SJCRH30 (cell line): ENCODE measurements around the gene PRR33. TPM values are rescaled to one million over a fixed set of nuclear protein-coding genes. Genes with fewer than 3 reads are reported as not detected.

Source experiments
- DNase-seq, 2 experiments: peaks; one replicate each; pipeline ENCODE4 v3.0.0-alpha.2; 2015 to 2020
- H3K27ac ChIP-seq: fragments of 250-450 bp; sonication (Bioruptor Pico); 2 replicates; pipeline ENCODE4 v1.5.1; 2020; ENCODE audit warnings: mild to moderate bottlenecking, moderate library complexity
- H3K27me3 ChIP-seq: fragments of 250-450 bp; sonication (Bioruptor Pico); 2 replicates; pipeline ENCODE4 v1.5.1; 2020; ENCODE audit warnings: mild to moderate bottlenecking, moderate library complexity
- H3K36me3 ChIP-seq: fragments of 250-450 bp; sonication (Bioruptor Pico); 2 replicates; pipeline ENCODE4 v1.5.1; 2020; ENCODE audit warnings: mild to moderate bottlenecking, moderate library complexity
- H3K4me1 ChIP-seq: fragments of 250-450 bp; sonication (Bioruptor Pico); 2 replicates; pipeline ENCODE4 v1.5.1; 2020; ENCODE audit warnings: mild to moderate bottlenecking, moderate library complexity
- H3K4me3 ChIP-seq: fragments of 250-450 bp; sonication (Bioruptor Pico); 2 replicates; pipeline ENCODE4 v1.5.1; 2020; ENCODE audit warnings: mild to moderate bottlenecking, moderate library complexity
- H3K9me3 ChIP-seq: fragments of 250-450 bp; sonication (Bioruptor Pico); replicated peaks from 2 replicates; pipeline ENCODE4 v1.5.1; 2020; ENCODE audit warnings: mild to moderate bottlenecking, moderate library complexity
- total RNA-seq: library from RNA; depleted of rRNA; stranded (reverse); fragments of >200 nt; shearing (Covaris generic); gene quantifications from 2 replicates; pipeline ENCODE4 v1.2.3, GENCODE V29; 2014

The PRR33 gene
- total RNA-seq, 1 experiment from 2014 or later = 0.02 TPM

DNA sequence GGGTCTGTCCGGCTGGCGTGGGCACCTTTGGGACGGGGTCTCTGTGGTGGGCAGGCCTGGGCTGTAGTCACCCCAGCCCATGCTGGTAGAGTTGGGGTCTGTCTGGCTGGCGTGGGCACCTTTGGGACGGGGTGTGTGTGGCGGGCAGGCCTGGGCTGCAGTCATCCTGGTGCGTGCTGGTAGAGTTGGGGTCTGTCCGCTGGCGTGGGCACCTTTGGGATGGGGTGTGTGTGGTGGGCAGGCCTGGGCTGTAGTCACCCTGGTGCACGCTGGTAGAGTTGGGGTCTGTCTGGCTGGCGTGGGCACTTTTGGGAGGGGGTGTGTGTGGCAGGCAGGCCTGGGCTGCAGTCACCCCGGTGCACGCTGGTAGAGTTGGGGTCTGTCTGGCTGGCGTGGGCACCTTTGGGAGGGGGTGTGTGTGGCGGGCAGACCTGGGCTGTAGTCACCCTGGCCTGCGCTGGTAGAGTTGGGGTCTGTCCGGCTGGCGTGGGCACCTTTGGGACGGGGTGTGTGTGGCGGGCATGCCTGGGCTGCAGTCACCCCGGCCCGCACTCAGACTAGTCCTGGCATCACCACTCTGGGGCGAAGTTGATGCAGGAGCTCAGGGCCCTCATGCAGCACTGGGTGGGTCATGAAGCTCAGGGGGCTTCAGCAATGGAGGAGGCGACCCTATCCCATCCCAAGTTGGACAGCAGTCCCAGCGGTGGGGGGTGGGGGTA, 19.3 kb downstream of the PRR33 start:
- H3K9me3 ChIP-seq = no peaks in the 10 kb centered on the region
- no peaks in the 10 kb centered on the region for H3K36me3 ChIP-seq
- H3K4me3 ChIP-seq = no peak overlapping the region
- peaks cover 16% of the 10 kb centered on the region for H3K27me3 ChIP-seq
- DNase-seq = no peak
- peaks cover 34% of the 10 kb centered on the region for H3K4me1 ChIP-seq
- no peak overlapping the region for H3K27ac ChIP-seq

DNA sequence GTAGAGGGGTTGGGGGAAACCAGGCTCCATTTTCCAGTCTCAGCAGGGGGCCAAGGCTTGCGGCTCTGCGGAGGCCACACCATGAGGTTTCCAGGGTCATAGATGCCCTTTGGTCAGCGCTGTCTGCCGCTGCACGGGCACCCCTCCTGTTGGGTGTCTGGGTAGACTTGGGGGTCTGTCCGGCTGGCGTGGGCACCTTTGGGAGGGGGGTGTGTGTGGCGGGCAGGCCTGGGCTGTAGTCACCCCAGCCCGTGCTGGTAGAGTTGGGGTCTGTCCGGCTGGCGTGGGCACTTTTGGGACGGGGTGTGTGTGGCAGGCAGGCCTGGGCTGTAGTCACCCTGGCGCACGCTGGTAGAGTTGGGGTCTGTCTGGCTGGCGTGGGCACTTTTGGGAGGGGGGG, 20.2 kb downstream of the PRR33 start:
- no peaks in the 10 kb centered on the region for H3K9me3 ChIP-seq
- H3K4me3 ChIP-seq = no peak overlapping the region
- H3K27me3 ChIP-seq = peaks cover 16% of the 10 kb centered on the region
- peaks cover 32% of the 10 kb centered on the region for H3K4me1 ChIP-seq
- H3K36me3 ChIP-seq = no peaks in the 10 kb centered on the region
- H3K27ac ChIP-seq = no peak overlapping the region
- DNase-seq = no peak

DNA sequence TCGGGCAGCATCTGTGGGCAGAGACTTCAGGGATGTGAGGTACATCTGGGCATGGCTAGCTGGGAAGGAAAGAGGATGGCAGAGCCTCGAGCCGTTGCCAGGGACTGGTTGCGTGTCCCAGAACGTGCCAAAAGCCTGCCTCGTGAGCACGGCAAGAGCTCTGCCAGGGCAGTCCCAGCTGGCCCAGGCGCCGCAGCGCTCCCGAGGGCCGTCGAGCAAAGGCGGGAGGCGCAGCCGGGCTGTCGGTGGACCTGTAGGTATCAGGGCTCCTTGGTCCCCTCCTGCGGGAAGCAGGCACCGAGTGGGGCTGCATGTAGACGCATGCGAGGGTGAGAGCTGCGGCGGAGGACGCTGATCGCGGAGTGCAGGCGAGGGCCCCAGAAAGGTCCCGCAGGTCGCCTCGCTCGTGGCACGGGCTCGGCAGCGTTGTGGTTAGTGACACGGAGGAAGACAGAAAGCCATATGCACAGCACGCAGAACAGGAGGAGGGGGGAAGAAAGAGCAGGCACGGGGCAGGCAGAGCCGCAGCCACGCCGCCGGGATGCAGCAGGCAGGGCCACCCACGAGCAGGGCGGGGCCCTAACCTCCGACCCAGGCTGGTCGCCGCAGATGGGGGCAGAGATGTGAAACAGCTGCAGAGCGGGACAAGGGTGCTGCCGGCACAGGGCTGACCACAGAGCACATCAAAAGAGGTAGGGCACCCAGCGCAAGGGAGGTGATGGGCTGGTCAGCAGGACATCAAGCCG, 20.8 kb downstream of the PRR33 start:
- no peak overlapping the region for H3K27ac ChIP-seq
- DNase-seq = peak; percentile 85 to 91

GRCh38 chr11:1870326-1870696, 21.4 kb downstream of the PRR33 start:
- H3K9me3 ChIP-seq = no peaks in the 10 kb centered on the region
- no peak for DNase-seq
- H3K4me1 ChIP-seq = peaks cover 25% of the 10 kb centered on the region
- H3K27me3 ChIP-seq = peaks cover 16% of the 10 kb centered on the region
- no peaks in the 10 kb centered on the region for H3K36me3 ChIP-seq
- no peak overlapping the region for H3K27ac ChIP-seq
- H3K4me3 ChIP-seq = no peak overlapping the region

More for the DNA sequence above, 20.8 kb downstream of the PRR33 start:
- H3K4me1 ChIP-seq = peaks cover 29% of the 10 kb centered on the region
- no peak overlapping the region for H3K4me3 ChIP-seq
- no peaks in the 10 kb centered on the region for H3K9me3 ChIP-seq
- H3K27me3 ChIP-seq = peaks cover 16% of the 10 kb centered on the region
- no peaks in the 10 kb centered on the region for H3K36me3 ChIP-seq

DNA sequence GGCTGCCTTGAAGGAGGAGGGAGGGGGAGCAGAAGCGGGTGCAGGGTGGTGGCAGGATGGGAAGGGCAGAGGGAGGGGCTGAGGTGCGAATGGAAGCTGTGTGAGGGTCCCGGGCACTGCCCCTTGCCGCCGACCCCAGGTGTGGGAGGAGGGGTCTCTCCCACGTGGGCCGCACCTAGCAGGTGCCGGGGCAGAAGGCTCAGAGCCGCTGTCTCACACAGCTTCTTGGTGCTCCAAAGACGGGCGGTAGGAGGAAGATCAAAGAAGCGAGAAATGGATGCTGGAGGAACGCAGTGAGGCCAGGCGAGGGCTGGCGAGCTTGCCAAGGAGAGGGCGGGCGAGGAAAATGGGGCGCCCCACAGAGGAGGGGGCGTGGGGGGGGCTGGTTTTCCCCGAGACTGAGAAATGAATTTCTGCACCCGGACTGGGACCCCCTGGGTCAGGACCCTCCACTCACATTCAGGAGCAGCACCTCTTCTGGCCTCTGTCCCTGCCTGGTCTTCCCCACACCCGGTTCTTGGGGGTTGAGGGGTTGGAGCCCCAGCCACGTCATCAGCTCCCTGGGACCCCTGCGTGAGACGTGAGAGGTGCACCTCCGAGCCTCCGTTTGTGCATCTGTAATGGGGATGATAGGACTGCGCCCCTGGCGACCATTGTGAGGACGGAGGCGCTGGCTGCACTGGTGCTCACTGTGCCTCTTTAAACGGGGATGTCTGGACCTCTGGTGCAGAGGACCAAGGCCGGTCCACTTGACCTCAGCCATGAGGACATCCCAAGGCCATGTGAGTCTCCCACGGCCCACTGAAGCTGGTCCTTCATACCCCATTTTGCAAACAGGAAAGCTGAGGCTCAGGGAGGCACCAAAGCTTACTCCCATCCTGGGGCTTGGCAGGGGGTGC, 22.0 kb downstream of the PRR33 start:
- no peak for DNase-seq
- Histone ChIP-seq H3K27ac (no peak overlapping the region), H3K4me1 (peaks cover 27% of the 10 kb centered on the region), H3K36me3 (no peaks in the 10 kb centered on the region), H3K9me3 (no peaks in the 10 kb centered on the region), H3K27me3 (peaks cover 18% of the 10 kb centered on the region), H3K4me3 (no peak overlapping the region)

- no peak overlapping the region for H3K4me3 ChIP-seq
- no peaks in the 10 kb centered on the region for H3K9me3 ChIP-seq
- H3K27me3 ChIP-seq = peaks cover 20% of the 10 kb centered on the region
- no peak for DNase-seq
- no peaks in the 10 kb centered on the region for H3K36me3 ChIP-seq
- peaks cover 34% of the 10 kb centered on the region for H3K4me1 ChIP-seq
- no peak overlapping the region for H3K27ac ChIP-seq
Observed at GRCh38 chr11:1868636-1869291, 22.9 kb downstream of the PRR33 start.

GRCh38 chr11:1868056-1868635, 23.5 kb downstream of the PRR33 start:
- no peaks in the 10 kb centered on the region for H3K9me3 ChIP-seq
- H3K4me3 ChIP-seq = no peak overlapping the region
- H3K4me1 ChIP-seq = peaks cover 37% of the 10 kb centered on the region
- no peak overlapping the region for H3K27ac ChIP-seq
- H3K36me3 ChIP-seq = no peaks in the 10 kb centered on the region
- DNase-seq = no peak
- H3K27me3 ChIP-seq = peaks cover 26% of the 10 kb centered on the region

- H3K36me3 ChIP-seq = no peaks in the 10 kb centered on the region
- no peak overlapping the region for H3K4me3 ChIP-seq
- no peak overlapping the region for H3K27ac ChIP-seq
- DNase-seq = no peak
- H3K9me3 ChIP-seq = no peaks in the 10 kb centered on the region
- peaks cover 26% of the 10 kb centered on the region for H3K27me3 ChIP-seq
- H3K4me1 ChIP-seq = peaks cover 37% of the 10 kb centered on the region
Observed at GRCh38 chr11:1867381-1867780, 24.3 kb downstream of the PRR33 start.

DNA sequence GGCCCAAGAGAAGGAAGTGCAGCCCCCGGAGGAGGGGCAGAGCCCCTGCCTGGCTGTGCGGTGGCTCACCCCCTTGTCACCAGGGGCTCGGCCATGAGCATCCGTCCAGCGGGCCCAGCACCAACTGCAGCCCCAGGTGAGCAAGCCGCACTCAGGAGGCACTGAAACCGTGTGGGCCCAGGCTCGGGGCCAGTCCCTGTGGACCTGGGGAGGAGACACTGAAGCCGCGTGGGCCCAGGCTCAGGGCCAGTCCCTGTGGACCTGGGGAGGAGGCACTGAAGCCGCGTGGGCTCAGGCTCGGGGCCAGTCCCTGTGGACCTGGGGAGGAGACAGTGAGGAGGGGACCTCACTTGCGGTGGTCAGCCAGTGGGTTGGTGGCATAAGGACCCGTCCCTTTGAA, 24.9 kb downstream of the PRR33 start:
- H3K4me1 ChIP-seq = peaks cover 37% of the 10 kb centered on the region
- H3K36me3 ChIP-seq = no peaks in the 10 kb centered on the region
- H3K27me3 ChIP-seq = peaks cover 29% of the 10 kb centered on the region
- H3K4me3 ChIP-seq = no peak overlapping the region
- no peak for DNase-seq
- no peak overlapping the region for H3K27ac ChIP-seq
- no peaks in the 10 kb centered on the region for H3K9me3 ChIP-seq

GRCh38 chr11:1866226-1866625, 25.5 kb downstream of the PRR33 start:
- H3K9me3 ChIP-seq = no peaks in the 10 kb centered on the region
- H3K27me3 ChIP-seq = peaks cover 29% of the 10 kb centered on the region
- H3K4me1 ChIP-seq = peaks cover 34% of the 10 kb centered on the region
- no peak overlapping the region for H3K27ac ChIP-seq
- H3K4me3 ChIP-seq = no peak overlapping the region
- H3K36me3 ChIP-seq = no peaks in the 10 kb centered on the region
- DNase-seq = no peak

- DNase-seq = no peak
- Histone ChIP-seq H3K27ac (no peak overlapping the region), H3K4me3 (no peak overlapping the region), H3K4me1 (peaks cover 26% of the 10 kb centered on the region), H3K36me3 (no peaks in the 10 kb centered on the region), H3K9me3 (no peaks in the 10 kb centered on the region), H3K27me3 (peaks cover 28% of the 10 kb centered on the region)
Observed at GRCh38 chr11:1864831-1865665, 26.6 kb downstream of the PRR33 start.

- Histone ChIP-seq H3K27me3 (peaks cover 20% of the 10 kb centered on the region), H3K27ac (no peak overlapping the region), H3K4me3 (no peak overlapping the region), H3K36me3 (no peaks in the 10 kb centered on the region), H3K9me3 (no peaks in the 10 kb centered on the region), H3K4me1 (peaks cover 25% of the 10 kb centered on the region)
- no peak for DNase-seq
Observed at GRCh38 chr11:1864231-1864630, 27.5 kb downstream of the PRR33 start.

GRCh38 chr11:1863352-1864216, 28.1 kb downstream of the PRR33 start:
- DNase-seq = peak; percentile 56 to 64
- Histone ChIP-seq H3K4me1 (peaks cover 19% of the 10 kb centered on the region), H3K36me3 (no peaks in the 10 kb centered on the region), H3K9me3 (no peaks in the 10 kb centered on the region), H3K4me3 (no peak overlapping the region), H3K27me3 (peaks cover 17% of the 10 kb centered on the region), H3K27ac (no peak overlapping the region)
